ENCODE measurements around the gene GREM2. TPM values are rescaled to one million over a fixed set of nuclear protein-coding genes. Genes with fewer than 3 reads are reported as not detected.
A peak's percentile ranks its signal among the peaks of the same experiment; 100 is the strongest.

The GREM2 gene
- total RNA-seq, 1 experiment from 2014 or later = not detected

GRCh38 chr1:240455228-240455821 lies 156.6 kb downstream of the GREM2 start:
- Histone ChIP-seq H3K4me3 (ENCODE audit: low read length) (no peak overlapping the region), H3K27me3 (ENCODE audit: low read length) (no peaks in the 10 kb centered on the region), H3K79me2 (ENCODE audit: low read length) (no peaks in the 10 kb centered on the region), H3K9me2 (replicated peaks; ENCODE audit: low read length) (no peaks in the 10 kb centered on the region), H2AFZ (ENCODE audit: low read length) (no peak overlapping the region), H3K9me3 (ENCODE audit: low read length) (no peaks in the 10 kb centered on the region), H3K4me2 (ENCODE audit: low read length) (no peak overlapping the region), H4K20me1 (ENCODE audit: low read length) (no peaks in the 10 kb centered on the region), H3K27ac (ENCODE audit: low read length) (no peak overlapping the region), H3K9ac (ENCODE audit: low read length) (no peak overlapping the region), H3F3A (ENCODE audit: low read length, unreplicated experiment) (no peaks in the 10 kb centered on the region), H3K4me1 (ENCODE audit: insufficient read depth, low read length) (no peaks in the 10 kb centered on the region), H3K36me3 (ENCODE audit: low read depth, low read length) (no peaks in the 10 kb centered on the region)
- DNase-seq = peak; percentile 54
- ATAC-seq = peak; percentile 77
- TF ChIP-seq CTCF (conservative IDR thresholded peaks at IDR 0.05; ENCODE audit: low read depth, low read length) = peak; percentile 82
- no peak for TF ChIP-seq EZH2phosphoT487 (IDR thresholded peaks at IDR 0.05; ENCODE audit: borderline replicate concordance, low read length)
- ChIA-PET POLR2A (ENCODE audit: unreplicated experiment) (no interaction called here), CTCF (interaction anchor here (0.5 to 0.7 kb wide), 5 partner anchors 18 to 238 kb away, joined by 3 to 7 read pairs (median 3); no protein-coding TSS in a partner anchor)
- intact Hi-C loops (cut with micrococcal nuclease) = loop anchor here (1.0 to 5.0 kb wide), 3 partner anchors 147 to 263 kb away; no protein-coding TSS in a partner anchor
- no TSS peak for BruUV-seq (replicated peaks)

GRCh38 chr1:240445369-240445768 lies 166.6 kb downstream of the GREM2 start:
- Histone ChIP-seq H3K9me2 (replicated peaks; ENCODE audit: low read length) (no peaks in the 10 kb centered on the region), H3K4me2 (ENCODE audit: low read length) (no peak overlapping the region), H3K79me2 (ENCODE audit: low read length) (no peaks in the 10 kb centered on the region), H3K9me3 (ENCODE audit: low read length) (no peaks in the 10 kb centered on the region), H4K20me1 (ENCODE audit: low read length) (no peaks in the 10 kb centered on the region), H3K4me3 (ENCODE audit: low read length) (no peak overlapping the region), H3K9ac (ENCODE audit: low read length) (no peak overlapping the region), H3K27ac (ENCODE audit: low read length) (no peak overlapping the region), H2AFZ (ENCODE audit: low read length) (no peak overlapping the region), H3K27me3 (ENCODE audit: low read length) (no peaks in the 10 kb centered on the region), H3F3A (ENCODE audit: low read length, unreplicated experiment) (no peaks in the 10 kb centered on the region), H3K36me3 (ENCODE audit: low read depth, low read length) (no peaks in the 10 kb centered on the region), H3K4me1 (ENCODE audit: insufficient read depth, low read length) (no peaks in the 10 kb centered on the region)
- POLR2A ChIA-PET (ENCODE audit: unreplicated experiment) = no interaction called here
- no peak for TF ChIP-seq CTCF (conservative IDR thresholded peaks at IDR 0.05; ENCODE audit: low read depth, low read length)
- no peak for TF ChIP-seq EZH2 (IDR thresholded peaks at IDR 0.05; ENCODE audit: low read length, unreplicated experiment)
- no peak for TF ChIP-seq EZH2phosphoT487 (IDR thresholded peaks at IDR 0.05; ENCODE audit: borderline replicate concordance, low read length)
- intact Hi-C loops (cut with micrococcal nuclease) = no loop called here
- CTCF ChIA-PET = no interaction called here
- no TSS peak for BruUV-seq (replicated peaks)
- ATAC-seq (no peak), DNase-seq (no peak)

- no peak for ATAC-seq
- H3K4me3 ChIP-seq (ENCODE audit: low read length) = no peak overlapping the region
- H3K27me3 ChIP-seq (ENCODE audit: low read length) = no peaks in the 10 kb centered on the region
- H3K4me1 ChIP-seq (ENCODE audit: insufficient read depth, low read length) = no peaks in the 10 kb centered on the region
- no TSS peak for BruUV-seq (replicated peaks)
- H3F3A ChIP-seq (ENCODE audit: low read length, unreplicated experiment) = no peaks in the 10 kb centered on the region
- no peaks in the 10 kb centered on the region for H3K9me2 ChIP-seq (replicated peaks; ENCODE audit: low read length)
- no peaks in the 10 kb centered on the region for H4K20me1 ChIP-seq (ENCODE audit: low read length)
- no peaks in the 10 kb centered on the region for H3K79me2 ChIP-seq (ENCODE audit: low read length)
- no peak overlapping the region for H3K9ac ChIP-seq (ENCODE audit: low read length)
- no peak overlapping the region for H3K4me2 ChIP-seq (ENCODE audit: low read length)
- ChIA-PET CTCF (no interaction called here), POLR2A (ENCODE audit: unreplicated experiment) (no interaction called here)
- H3K27ac ChIP-seq (ENCODE audit: low read length) = no peak overlapping the region
- no peaks in the 10 kb centered on the region for H3K9me3 ChIP-seq (ENCODE audit: low read length)
- no peak overlapping the region for H2AFZ ChIP-seq (ENCODE audit: low read length)
- H3K36me3 ChIP-seq (ENCODE audit: low read depth, low read length) = peaks cover 2% of the 10 kb centered on the region; the same call in 1 of the 2 replicates
- intact Hi-C loops (cut with micrococcal nuclease) = no loop called here
- DNase-seq = no peak
- TF ChIP-seq EZH2phosphoT487 (IDR thresholded peaks at IDR 0.05; ENCODE audit: borderline replicate concordance, low read length) = no peak
- no peak for TF ChIP-seq CTCF (conservative IDR thresholded peaks at IDR 0.05; ENCODE audit: low read depth, low read length)
These were observed 170.3 kb downstream of the GREM2 start for GRCh38 chr1:240441669-240442068.
